ENCODE data around the gene TIPARP. TPM values are rescaled to one million over a fixed set of nuclear protein-coding genes. Genes with fewer than 3 reads are reported as not detected.
"Not testable (repeated sequence)": the region's sequence is repeated elsewhere in the genome, so short reads cannot be mapped to it uniquely, and the experiment has no call there.

The TIPARP gene
- total RNA-seq, 1 donor: 28.2 TPM

DNA sequence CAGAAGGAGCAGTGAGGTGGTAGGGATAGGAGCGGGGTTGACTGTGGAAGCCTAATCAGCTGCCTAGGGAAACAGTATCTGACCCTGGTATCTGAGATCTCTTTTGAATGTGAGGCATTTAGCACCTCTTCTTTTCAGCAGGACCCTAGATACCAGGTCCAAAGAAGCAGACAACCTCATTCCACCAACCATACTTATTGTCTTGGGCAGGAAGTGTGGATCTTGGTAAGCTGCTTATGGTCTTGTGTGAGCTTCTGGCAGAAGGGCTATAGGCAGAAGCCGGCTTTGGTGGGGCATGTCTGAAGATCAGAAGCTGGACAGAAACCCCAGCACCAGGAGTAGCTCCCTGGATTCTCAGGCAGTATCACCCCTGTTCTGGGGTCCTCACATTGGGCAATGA is 65.6 kb downstream of the TIPARP start:
- TF ChIP-seq, protein P1, sequence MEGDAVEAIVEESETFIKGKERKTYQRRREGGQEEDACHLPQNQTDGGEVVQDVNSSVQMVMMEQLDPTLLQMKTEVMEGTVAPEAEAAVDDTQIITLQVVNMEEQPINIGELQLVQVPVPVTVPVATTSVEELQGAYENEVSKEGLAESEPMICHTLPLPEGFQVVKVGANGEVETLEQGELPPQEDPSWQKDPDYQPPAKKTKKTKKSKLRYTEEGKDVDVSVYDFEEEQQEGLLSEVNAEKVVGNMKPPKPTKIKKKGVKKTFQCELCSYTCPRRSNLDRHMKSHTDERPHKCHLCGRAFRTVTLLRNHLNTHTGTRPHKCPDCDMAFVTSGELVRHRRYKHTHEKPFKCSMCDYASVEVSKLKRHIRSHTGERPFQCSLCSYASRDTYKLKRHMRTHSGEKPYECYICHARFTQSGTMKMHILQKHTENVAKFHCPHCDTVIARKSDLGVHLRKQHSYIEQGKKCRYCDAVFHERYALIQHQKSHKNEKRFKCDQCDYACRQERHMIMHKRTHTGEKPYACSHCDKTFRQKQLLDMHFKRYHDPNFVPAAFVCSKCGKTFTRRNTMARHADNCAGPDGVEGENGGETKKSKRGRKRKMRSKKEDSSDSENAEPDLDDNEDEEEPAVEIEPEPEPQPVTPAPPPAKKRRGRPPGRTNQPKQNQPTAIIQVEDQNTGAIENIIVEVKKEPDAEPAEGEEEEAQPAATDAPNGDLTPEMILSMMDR (IDR thresholded peaks at IDR 0.05; ENCODE audit: extremely low read depth, low read depth, low read length): no peak
- Histone ChIP-seq H3K4me1 (ENCODE audit: insufficient read depth, low read length) (no peaks in the 10 kb centered on the region), H3K27ac (ENCODE audit: low read depth, low read length) (no peak overlapping the region)

GRCh38 chr3:156740581-156740980 is 66.2 kb downstream of the TIPARP start:
- not testable (repeated sequence) for H4K20me1 ChIP-seq (ENCODE audit: insufficient read depth, low read length); H3K4me1 ChIP-seq (ENCODE audit: insufficient read depth, low read length); H3K27me3 ChIP-seq (ENCODE audit: insufficient read depth, low read length); H3K36me3 ChIP-seq (ENCODE audit: insufficient read depth, low read length); H2AFZ ChIP-seq (ENCODE audit: low read length); H3K4me3 ChIP-seq (ENCODE audit: insufficient read depth, low read length); H3K27ac ChIP-seq (ENCODE audit: low read depth, low read length); H3K79me2 ChIP-seq (ENCODE audit: insufficient read depth, low read length); H3K9me3 ChIP-seq (ENCODE audit: low read depth, low read length); H3K4me2 ChIP-seq (ENCODE audit: insufficient read depth, low read length); DNase-seq (ENCODE audit: insufficient read length, low spot score, missing footprints)

More for the DNA sequence above, 65.6 kb downstream of the TIPARP start:
- Histone ChIP-seq H4K20me1 (ENCODE audit: insufficient read depth, low read length) (no peaks in the 10 kb centered on the region), H3K4me3 (ENCODE audit: insufficient read depth, low read length) (no peak overlapping the region), H3K4me2 (ENCODE audit: insufficient read depth, low read length) (no peak overlapping the region), H2AFZ (ENCODE audit: low read length) (no peak overlapping the region), H3K9me3 (ENCODE audit: low read depth, low read length) (no peaks in the 10 kb centered on the region), H3K79me2 (ENCODE audit: insufficient read depth, low read length) (no peaks in the 10 kb centered on the region), H3K36me3 (ENCODE audit: insufficient read depth, low read length) (no peaks in the 10 kb centered on the region), H3K27me3 (ENCODE audit: insufficient read depth, low read length) (no peaks in the 10 kb centered on the region)
- no peak for DNase-seq (ENCODE audit: insufficient read length, low spot score, missing footprints)

GRCh38 chr3:156741935-156742334 is 67.5 kb downstream of the TIPARP start:
- H3K36me3 ChIP-seq (ENCODE audit: insufficient read depth, low read length): no peaks in the 10 kb centered on the region
- H4K20me1 ChIP-seq (ENCODE audit: insufficient read depth, low read length): no peaks in the 10 kb centered on the region
- H3K79me2 ChIP-seq (ENCODE audit: insufficient read depth, low read length): no peaks in the 10 kb centered on the region
- H3K9me3 ChIP-seq (ENCODE audit: low read depth, low read length): no peaks in the 10 kb centered on the region
- no peaks in the 10 kb centered on the region for H3K4me1 ChIP-seq (ENCODE audit: insufficient read depth, low read length)
- TF ChIP-seq, protein P1 (IDR thresholded peaks at IDR 0.05; ENCODE audit: extremely low read depth, low read depth, low read length): no peak
- H3K27ac ChIP-seq (ENCODE audit: low read depth, low read length): no peak overlapping the region
- DNase-seq (ENCODE audit: insufficient read length, low spot score, missing footprints): no peak
- H2AFZ ChIP-seq (ENCODE audit: low read length): no peak overlapping the region
- no peaks in the 10 kb centered on the region for H3K27me3 ChIP-seq (ENCODE audit: insufficient read depth, low read length)
- no peak overlapping the region for H3K4me2 ChIP-seq (ENCODE audit: insufficient read depth, low read length)
- no peak overlapping the region for H3K4me3 ChIP-seq (ENCODE audit: insufficient read depth, low read length)

- no peak overlapping the region for H3K27ac ChIP-seq (ENCODE audit: low read depth, low read length)
Measured at GRCh38 chr3:156742401-156742800, 68.0 kb downstream of the TIPARP start.

More at GRCh38 chr3:156742401-156742800, 68.0 kb downstream of the TIPARP start:
- TF ChIP-seq, protein P1 (IDR thresholded peaks at IDR 0.05; ENCODE audit: extremely low read depth, low read depth, low read length): no peak
- Histone ChIP-seq H3K9me3 (ENCODE audit: low read depth, low read length) (no peaks in the 10 kb centered on the region), H4K20me1 (ENCODE audit: insufficient read depth, low read length) (no peaks in the 10 kb centered on the region), H3K4me2 (ENCODE audit: insufficient read depth, low read length) (no peak overlapping the region), H3K4me1 (ENCODE audit: insufficient read depth, low read length) (no peaks in the 10 kb centered on the region), H3K36me3 (ENCODE audit: insufficient read depth, low read length) (no peaks in the 10 kb centered on the region), H3K27me3 (ENCODE audit: insufficient read depth, low read length) (no peaks in the 10 kb centered on the region), H3K79me2 (ENCODE audit: insufficient read depth, low read length) (no peaks in the 10 kb centered on the region), H2AFZ (ENCODE audit: low read length) (no peak overlapping the region), H3K4me3 (ENCODE audit: insufficient read depth, low read length) (no peak overlapping the region)
- no peak for DNase-seq (ENCODE audit: insufficient read length, low spot score, missing footprints)
